RWPE2 (cell line): ENCODE measurements around the gene HYAL2.
A peak's percentile ranks its signal among the peaks of the same experiment; 100 is the strongest.

Source experiments
- ATAC-seq: fragments of 200-7000 bp; cut with Tn5 transposase; 3 replicates; pipeline ENCODE4 v1.9.1; 2021; ENCODE audit warnings: low read depth
- DNase-seq: peaks from one replicate; pipeline ENCODE4 v3.0.0-alpha.2; 2020; ENCODE audit warnings: low spot score
- H3K27ac ChIP-seq: fragments of 450-650 bp; 2 replicates; pipeline ENCODE4 v1.5.1; 2017; ENCODE audit warnings: mild to moderate bottlenecking; ENCODE audit not compliant: poor library complexity, severe bottlenecking
- H3K27me3 ChIP-seq: fragments of 250-450 bp; sonication (Bioruptor Pico); 2 replicates; pipeline ENCODE4 v1.5.1; 2021; ENCODE audit warnings: mild to moderate bottlenecking, moderate library complexity; ENCODE audit not compliant: insufficient read depth, poor library complexity, severe bottlenecking
- H3K36me3 ChIP-seq: fragments of 250-450 bp; sonication (Bioruptor Pico); 2 replicates; pipeline ENCODE4 v1.5.1; 2020; ENCODE audit warnings: low read depth, mild to moderate bottlenecking, moderate library complexity
- H3K4me1 ChIP-seq: fragments of 250-450 bp; sonication (Bioruptor Pico); 2 replicates; pipeline ENCODE4 v1.5.1; 2021; ENCODE audit warnings: mild to moderate bottlenecking, moderate library complexity; ENCODE audit not compliant: insufficient read depth, poor library complexity, severe bottlenecking
- H3K4me3 ChIP-seq: fragments of 250-450 bp; sonication (Bioruptor Pico); 2 replicates; pipeline ENCODE4 v1.5.1; 2021; ENCODE audit warnings: mild to moderate bottlenecking, moderate library complexity; ENCODE audit not compliant: severe bottlenecking
- H3K9me3 ChIP-seq: fragments of 250-450 bp; sonication (Bioruptor Pico); 2 replicates; pipeline ENCODE4 v1.5.1; 2021; ENCODE audit warnings: mild to moderate bottlenecking, moderate library complexity; ENCODE audit not compliant: severe bottlenecking
- TF ChIP-seq, protein P1 (sequence below): fragments of 450-650 bp; IDR thresholded peaks from one replicate; pipeline ENCODE4 v1.5.1; 2017; ENCODE audit warnings: mild to moderate bottlenecking, moderate library complexity; ENCODE audit not compliant: poor library complexity, severe bottlenecking

HYAL2 gene, protein sequence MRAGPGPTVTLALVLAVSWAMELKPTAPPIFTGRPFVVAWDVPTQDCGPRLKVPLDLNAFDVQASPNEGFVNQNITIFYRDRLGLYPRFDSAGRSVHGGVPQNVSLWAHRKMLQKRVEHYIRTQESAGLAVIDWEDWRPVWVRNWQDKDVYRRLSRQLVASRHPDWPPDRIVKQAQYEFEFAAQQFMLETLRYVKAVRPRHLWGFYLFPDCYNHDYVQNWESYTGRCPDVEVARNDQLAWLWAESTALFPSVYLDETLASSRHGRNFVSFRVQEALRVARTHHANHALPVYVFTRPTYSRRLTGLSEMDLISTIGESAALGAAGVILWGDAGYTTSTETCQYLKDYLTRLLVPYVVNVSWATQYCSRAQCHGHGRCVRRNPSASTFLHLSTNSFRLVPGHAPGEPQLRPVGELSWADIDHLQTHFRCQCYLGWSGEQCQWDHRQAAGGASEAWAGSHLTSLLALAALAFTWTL

DNA sequence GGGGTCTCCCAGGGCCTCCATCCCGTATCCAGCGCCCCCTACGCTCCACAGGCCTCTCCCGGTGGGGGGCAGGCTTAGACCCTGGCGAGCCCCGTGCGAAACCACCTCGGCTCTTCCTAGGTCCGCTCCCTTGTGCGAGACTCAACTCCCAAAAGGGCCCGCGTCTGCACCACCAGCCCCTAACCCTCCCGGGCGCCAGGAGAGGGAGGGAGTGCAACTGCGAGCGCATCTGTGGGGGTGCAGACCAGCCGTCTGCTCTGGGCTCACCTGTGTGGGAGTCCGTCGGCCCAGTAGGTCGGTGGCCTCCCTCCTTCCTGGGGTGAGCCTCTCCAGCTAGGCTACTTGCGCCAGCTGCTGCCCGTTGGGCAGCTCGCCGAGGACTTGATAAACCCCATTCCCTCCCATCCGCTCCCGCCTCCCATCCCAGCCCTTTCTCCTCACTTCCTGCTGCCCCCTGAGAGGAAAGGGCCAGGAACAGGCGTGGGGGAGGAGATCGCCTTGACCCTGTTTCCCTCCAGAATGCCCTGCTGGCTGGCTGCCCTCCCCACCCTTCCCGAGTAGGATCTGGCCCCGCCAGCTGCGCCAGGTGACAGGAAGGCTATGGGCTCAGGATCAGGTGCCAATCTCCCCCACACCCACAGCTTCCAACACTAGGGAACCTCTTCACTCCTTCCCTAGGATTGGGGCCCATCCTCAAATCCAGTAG, at the start of gene HYAL2:
HYAL2 (minus strand) TSS at position 360 of the 706 bp plus-strand sequence. CDS start 2,256 bp downstream, outside the sequence.
- Histone ChIP-seq H3K9me3 (no peaks in the 10 kb centered on the region), H3K4me3 (peak within 1 kb of the TSS; percentile 83), H3K27ac (peak within 1 kb of the TSS; percentile 59), H3K36me3 (peaks cover 45% of the 10 kb centered on the region), H3K4me1 (peaks cover 5% of the 10 kb centered on the region), H3K27me3 (no peaks in the 10 kb centered on the region)
- DNase-seq (peak; percentile 52), ATAC-seq (no peak)
- TF ChIP-seq, protein P1, sequence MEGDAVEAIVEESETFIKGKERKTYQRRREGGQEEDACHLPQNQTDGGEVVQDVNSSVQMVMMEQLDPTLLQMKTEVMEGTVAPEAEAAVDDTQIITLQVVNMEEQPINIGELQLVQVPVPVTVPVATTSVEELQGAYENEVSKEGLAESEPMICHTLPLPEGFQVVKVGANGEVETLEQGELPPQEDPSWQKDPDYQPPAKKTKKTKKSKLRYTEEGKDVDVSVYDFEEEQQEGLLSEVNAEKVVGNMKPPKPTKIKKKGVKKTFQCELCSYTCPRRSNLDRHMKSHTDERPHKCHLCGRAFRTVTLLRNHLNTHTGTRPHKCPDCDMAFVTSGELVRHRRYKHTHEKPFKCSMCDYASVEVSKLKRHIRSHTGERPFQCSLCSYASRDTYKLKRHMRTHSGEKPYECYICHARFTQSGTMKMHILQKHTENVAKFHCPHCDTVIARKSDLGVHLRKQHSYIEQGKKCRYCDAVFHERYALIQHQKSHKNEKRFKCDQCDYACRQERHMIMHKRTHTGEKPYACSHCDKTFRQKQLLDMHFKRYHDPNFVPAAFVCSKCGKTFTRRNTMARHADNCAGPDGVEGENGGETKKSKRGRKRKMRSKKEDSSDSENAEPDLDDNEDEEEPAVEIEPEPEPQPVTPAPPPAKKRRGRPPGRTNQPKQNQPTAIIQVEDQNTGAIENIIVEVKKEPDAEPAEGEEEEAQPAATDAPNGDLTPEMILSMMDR = no peak

DNA sequence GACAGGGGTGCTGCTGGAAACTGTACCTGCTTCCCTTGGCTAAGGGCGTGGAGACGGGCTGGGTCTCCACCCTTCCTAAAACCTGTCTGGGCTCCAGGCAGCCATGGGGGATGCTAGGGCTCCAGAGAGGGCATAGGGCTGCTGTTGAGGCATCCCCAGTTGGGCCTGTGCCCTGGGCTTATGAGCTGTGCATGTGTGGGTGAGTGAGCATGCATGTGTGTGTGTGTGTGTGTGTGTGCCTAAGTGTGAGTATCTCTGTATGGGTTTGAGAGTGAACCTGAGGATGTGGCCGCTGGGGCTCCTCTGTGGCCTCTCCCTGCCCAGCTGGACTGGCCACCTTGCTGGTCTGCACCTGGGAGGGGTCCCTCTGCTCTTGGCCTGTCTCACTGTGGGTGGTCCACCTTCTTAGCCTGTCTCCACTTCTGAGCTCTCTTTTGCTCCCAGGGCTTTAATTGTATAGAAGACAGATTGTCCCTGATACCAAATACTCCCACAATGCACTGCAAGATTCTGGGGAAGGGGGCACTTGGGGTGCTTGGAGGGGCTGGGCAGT, 48.7 kb upstream of the HYAL2 start:
- H3K9me3 ChIP-seq = no peaks in the 10 kb centered on the region
- peaks cover 7% of the 10 kb centered on the region for H3K4me1 ChIP-seq
- ATAC-seq = no peak
- H3K27ac ChIP-seq = no peak overlapping the region
- H3K36me3 ChIP-seq = no peaks in the 10 kb centered on the region
- H3K4me3 ChIP-seq = no peak overlapping the region
- TF ChIP-seq, protein P1 = no peak
- no peak for DNase-seq
- H3K27me3 ChIP-seq = no peaks in the 10 kb centered on the region

DNA sequence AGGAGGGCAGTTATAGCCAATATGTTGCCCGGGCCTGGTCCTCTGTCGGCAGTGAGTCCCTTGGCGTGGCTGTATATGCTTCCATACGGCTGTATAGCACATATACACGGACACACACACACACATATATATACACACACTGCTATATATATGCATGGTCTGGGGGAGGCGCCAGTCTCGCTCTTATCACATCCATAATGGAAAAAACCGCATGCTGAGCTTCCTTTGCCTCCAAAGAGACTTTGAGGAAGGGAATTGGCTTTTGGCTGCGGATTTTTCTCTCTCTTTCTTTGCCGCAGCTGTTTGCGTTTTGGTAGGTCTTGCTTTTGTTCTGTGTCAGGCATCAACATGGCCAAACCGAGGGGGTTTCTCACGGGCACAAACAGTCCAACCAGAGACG, 48.0 kb upstream of the HYAL2 start:
- ATAC-seq (no peak), DNase-seq (no peak)
- Histone ChIP-seq H3K4me3 (no peak overlapping the region), H3K4me1 (peaks cover 7% of the 10 kb centered on the region), H3K9me3 (no peaks in the 10 kb centered on the region), H3K27ac (no peak overlapping the region), H3K27me3 (no peaks in the 10 kb centered on the region), H3K36me3 (no peaks in the 10 kb centered on the region)
- TF ChIP-seq, protein P1 = no peak

DNA sequence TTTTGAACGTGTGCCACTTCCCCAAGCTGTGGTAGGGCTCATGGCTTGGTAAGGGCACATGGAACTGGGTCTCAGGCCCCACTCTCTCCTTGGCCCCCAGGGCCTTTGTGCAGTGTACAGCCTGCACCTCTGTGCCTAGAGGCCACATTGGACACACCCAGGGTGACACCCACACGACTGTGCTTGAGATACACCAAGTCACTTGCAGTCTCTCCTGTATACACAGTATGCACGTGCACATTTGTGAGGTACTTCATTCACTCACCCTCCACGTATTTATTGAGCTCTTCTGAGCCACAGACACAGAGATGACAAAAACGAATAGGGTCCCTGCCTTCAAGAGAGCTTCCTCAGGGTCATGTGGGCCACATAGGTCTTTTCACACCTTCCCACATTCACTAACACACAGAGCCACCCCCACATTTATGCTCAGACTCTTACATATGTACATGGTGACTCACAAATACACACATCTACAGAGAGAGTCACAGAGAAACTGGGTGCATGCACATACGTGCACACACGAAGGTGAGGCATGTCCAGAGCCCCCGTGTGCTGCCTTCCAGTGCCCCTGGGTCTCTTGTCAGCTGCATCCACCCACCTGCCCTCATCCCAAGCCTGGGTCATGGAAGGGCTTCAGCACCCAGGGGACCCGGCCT, 46.6 kb upstream of the HYAL2 start:
- ATAC-seq (no peak), DNase-seq (no peak)
- Histone ChIP-seq H3K27ac (no peak overlapping the region), H3K36me3 (no peaks in the 10 kb centered on the region), H3K4me3 (no peak overlapping the region), H3K9me3 (no peaks in the 10 kb centered on the region), H3K4me1 (peaks cover 7% of the 10 kb centered on the region), H3K27me3 (no peaks in the 10 kb centered on the region)
- TF ChIP-seq, protein P1 = no peak
